ENCODE results near the gene CCDC92B. TPM values are rescaled to one million over a fixed set of nuclear protein-coding genes. Genes with fewer than 3 reads are reported as not detected.

The CCDC92B gene
- total and polyA plus RNA-seq, 10 of the 15 experiments (the other 5 are each of a cell fraction or from before 2014, with no cell fraction given) = not detected

GRCh38 chr17:2776589-2777241 is 27.3 kb upstream of the CCDC92B start (continued):
- TF ChIP-seq, protein P1, sequence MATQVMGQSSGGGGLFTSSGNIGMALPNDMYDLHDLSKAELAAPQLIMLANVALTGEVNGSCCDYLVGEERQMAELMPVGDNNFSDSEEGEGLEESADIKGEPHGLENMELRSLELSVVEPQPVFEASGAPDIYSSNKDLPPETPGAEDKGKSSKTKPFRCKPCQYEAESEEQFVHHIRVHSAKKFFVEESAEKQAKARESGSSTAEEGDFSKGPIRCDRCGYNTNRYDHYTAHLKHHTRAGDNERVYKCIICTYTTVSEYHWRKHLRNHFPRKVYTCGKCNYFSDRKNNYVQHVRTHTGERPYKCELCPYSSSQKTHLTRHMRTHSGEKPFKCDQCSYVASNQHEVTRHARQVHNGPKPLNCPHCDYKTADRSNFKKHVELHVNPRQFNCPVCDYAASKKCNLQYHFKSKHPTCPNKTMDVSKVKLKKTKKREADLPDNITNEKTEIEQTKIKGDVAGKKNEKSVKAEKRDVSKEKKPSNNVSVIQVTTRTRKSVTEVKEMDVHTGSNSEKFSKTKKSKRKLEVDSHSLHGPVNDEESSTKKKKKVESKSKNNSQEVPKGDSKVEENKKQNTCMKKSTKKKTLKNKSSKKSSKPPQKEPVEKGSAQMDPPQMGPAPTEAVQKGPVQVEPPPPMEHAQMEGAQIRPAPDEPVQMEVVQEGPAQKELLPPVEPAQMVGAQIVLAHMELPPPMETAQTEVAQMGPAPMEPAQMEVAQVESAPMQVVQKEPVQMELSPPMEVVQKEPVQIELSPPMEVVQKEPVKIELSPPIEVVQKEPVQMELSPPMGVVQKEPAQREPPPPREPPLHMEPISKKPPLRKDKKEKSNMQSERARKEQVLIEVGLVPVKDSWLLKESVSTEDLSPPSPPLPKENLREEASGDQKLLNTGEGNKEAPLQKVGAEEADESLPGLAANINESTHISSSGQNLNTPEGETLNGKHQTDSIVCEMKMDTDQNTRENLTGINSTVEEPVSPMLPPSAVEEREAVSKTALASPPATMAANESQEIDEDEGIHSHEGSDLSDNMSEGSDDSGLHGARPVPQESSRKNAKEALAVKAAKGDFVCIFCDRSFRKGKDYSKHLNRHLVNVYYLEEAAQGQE (IDR thresholded peaks at IDR 0.05; ENCODE audit: low read depth, low read length) = no peak
- no peak for TF ChIP-seq SIN3A (IDR thresholded peaks at IDR 0.05; ENCODE audit: low read depth, low read length)
- TF ChIP-seq SIX5 (IDR thresholded peaks at IDR 0.05; ENCODE audit: low read depth, low read length, severe bottlenecking) = no peak
- TF ChIP-seq RAD21 (IDR thresholded peaks at IDR 0.05; ENCODE audit: insufficient read depth, low read depth, low read length) = no peak
- TF ChIP-seq EGR1 (IDR thresholded peaks at IDR 0.05; ENCODE audit: borderline replicate concordance in 1 of 2, low read depth in 2 of 2, low read length in 2 of 2) = no peak

DNA sequence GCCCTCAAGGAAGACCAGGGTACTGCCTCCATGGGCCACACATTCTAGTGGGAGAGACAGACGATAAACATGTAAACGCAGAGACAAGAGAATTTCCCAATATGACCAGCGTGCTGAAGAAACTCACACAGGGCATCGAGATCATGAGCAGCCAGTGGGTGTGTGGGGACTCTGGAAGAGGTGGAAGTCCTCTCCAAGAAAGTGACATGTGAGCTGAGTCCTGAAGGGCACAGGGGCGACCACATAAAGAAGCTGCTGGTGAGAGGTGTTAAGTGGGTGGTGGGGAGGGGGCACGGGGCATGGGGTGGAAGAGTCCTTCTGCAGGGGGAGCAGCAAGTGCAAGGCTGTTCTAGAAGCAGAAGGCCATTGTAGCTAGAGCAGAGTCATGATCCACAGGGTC is 25.8 kb upstream of the CCDC92B start:
- H3K4me2 ChIP-seq (ENCODE audit: control insufficient read depth, insufficient read depth) = no peak overlapping the region
- H3K9me3 ChIP-seq (replicated peaks; ENCODE audit: control insufficient read depth, insufficient read depth, low read length) = no peaks in the 10 kb centered on the region
- no peak overlapping the region for H2AFZ ChIP-seq (ENCODE audit: control insufficient read depth, low read depth, low read length)
- intact Hi-C loops (cut with micrococcal nuclease; ENCODE audit: unreplicated experiment) = no loop called here
- DNase-seq (ENCODE audit: low read depth, low spot score) (no peak), ATAC-seq (no peak), FAIRE-seq (no peak)
- H3K27ac ChIP-seq (ENCODE audit: control insufficient read depth, insufficient read depth) = no peak overlapping the region
- RAD21 ChIA-PET (ENCODE audit: unreplicated experiment) = no interaction called here
- SMC1A ChIA-PET (ENCODE audit: uncharacterized antibody, unreplicated experiment) = no interaction called here
- H3K9ac ChIP-seq (ENCODE audit: control insufficient read depth, insufficient read depth, low read length) = no peak overlapping the region
- H3K27me3 ChIP-seq (replicated peaks in 1 of 2; ENCODE audit: control insufficient read depth in 2 of 2, insufficient read depth in 2 of 2, low read length in 1 of 2) = peaks cover 0 to 7% of the 10 kb centered on the region in 2 experiments; a peak in 3 of 4 replicates
- no peaks in the 10 kb centered on the region for H3K36me3 ChIP-seq (ENCODE audit: control insufficient read depth in 2 of 2, insufficient read depth in 2 of 2, low read length in 1 of 2)
- CTCF ChIA-PET = no interaction called here
- no peaks in the 10 kb centered on the region for H4K20me1 ChIP-seq (ENCODE audit: control insufficient read depth, insufficient read depth)
- in situ Hi-C loops (cut with MboI) = no loop called here
- POLR2A ChIA-PET = no interaction called here
- no peaks in the 10 kb centered on the region for H3K79me2 ChIP-seq (ENCODE audit: control insufficient read depth, insufficient read depth, low read length)
- no peaks in the 10 kb centered on the region for H3K4me1 ChIP-seq (ENCODE audit: control insufficient read depth, insufficient read depth, low read length)
- WGBS (ENCODE audit: insufficient coverage, insufficient replicate concordance, low lambda C conversion rate, missing lambda C conversion rate) = 45% methylated on average over 5 of the region's 6 CpGs
- H3K4me3 ChIP-seq = no peak overlapping the region
- no TSS peak for BruUV-seq (replicated peaks)
- no peak for TF ChIP-seq GABPA (IDR thresholded peaks at IDR 0.05; ENCODE audit: low read depth)
- no peak for TF ChIP-seq KLF5 (IDR thresholded peaks at IDR 0.05; ENCODE audit: partially characterized antibody)
- TF ChIP-seq SREBF1 (IDR thresholded peaks at IDR 0.05; ENCODE audit: low read length) = no peak
- TF ChIP-seq MTA3 (IDR thresholded peaks at IDR 0.05; ENCODE audit: borderline replicate concordance, low read length) = no peak
- TF ChIP-seq NFYB (IDR thresholded peaks at IDR 0.05; ENCODE audit: insufficient read depth, low read depth, low read length) = no peak
- TF ChIP-seq NKRF (conservative IDR thresholded peaks at IDR 0.05) = no peak
- TF ChIP-seq ZNF622 (IDR thresholded peaks at IDR 0.05) = no peak
- TF ChIP-seq NR2F1 (conservative IDR thresholded peaks at IDR 0.05) = no peak
- no peak for TF ChIP-seq PAX8 (IDR thresholded peaks at IDR 0.05)
- TF ChIP-seq, protein P2, sequence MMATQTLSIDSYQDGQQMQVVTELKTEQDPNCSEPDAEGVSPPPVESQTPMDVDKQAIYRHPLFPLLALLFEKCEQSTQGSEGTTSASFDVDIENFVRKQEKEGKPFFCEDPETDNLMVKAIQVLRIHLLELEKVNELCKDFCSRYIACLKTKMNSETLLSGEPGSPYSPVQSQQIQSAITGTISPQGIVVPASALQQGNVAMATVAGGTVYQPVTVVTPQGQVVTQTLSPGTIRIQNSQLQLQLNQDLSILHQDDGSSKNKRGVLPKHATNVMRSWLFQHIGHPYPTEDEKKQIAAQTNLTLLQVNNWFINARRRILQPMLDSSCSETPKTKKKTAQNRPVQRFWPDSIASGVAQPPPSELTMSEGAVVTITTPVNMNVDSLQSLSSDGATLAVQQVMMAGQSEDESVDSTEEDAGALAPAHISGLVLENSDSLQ (IDR thresholded peaks at IDR 0.05) = no peak
- no peak for TF ChIP-seq RUNX3 (IDR thresholded peaks at IDR 0.05; ENCODE audit: low read length)

All from GM12878 (cell line).